DND-41 (cell line): Measurements from ENCODE around the gene NEK7.

Experiments used
- EZH2 ChIP-seq: IDR thresholded peaks from 3 replicates; pipeline ENCODE4 v1.6.1; 2012; ENCODE audit warnings: borderline replicate concordance, low read depth, mild to moderate bottlenecking, moderate library complexity, low read length, inconsistent platforms; ENCODE audit not compliant: severe bottlenecking
- TF ChIP-seq, protein P1 (sequence below): IDR thresholded peaks from 2 replicates; pipeline ENCODE4 v1.5.1; 2012; ENCODE audit warnings: borderline replicate concordance, low read length, moderate library complexity, mild to moderate bottlenecking; ENCODE audit not compliant: poor library complexity, severe bottlenecking; ENCODE audit errors: extremely low read depth

DNA sequence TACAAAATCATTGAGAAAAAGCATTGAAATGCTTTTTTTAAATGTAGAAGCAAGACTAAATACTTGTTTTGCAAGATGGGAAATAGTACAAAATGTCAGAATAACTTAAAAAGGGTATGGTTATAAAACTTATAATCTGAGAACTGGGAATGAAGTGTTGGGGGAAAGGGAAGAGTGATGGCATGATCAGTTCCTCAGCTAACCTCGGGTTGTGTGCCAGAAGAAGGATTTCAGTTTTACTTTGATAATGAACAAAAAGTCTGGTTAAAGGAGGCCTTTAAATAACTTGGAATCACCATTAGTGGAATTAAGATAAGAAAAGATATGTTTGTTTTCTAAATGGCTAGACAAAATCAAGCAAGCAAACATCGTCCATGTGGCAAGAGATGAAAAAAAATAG lies 20.7 kb downstream of the NEK7 start:
- TF ChIP-seq, protein P1, sequence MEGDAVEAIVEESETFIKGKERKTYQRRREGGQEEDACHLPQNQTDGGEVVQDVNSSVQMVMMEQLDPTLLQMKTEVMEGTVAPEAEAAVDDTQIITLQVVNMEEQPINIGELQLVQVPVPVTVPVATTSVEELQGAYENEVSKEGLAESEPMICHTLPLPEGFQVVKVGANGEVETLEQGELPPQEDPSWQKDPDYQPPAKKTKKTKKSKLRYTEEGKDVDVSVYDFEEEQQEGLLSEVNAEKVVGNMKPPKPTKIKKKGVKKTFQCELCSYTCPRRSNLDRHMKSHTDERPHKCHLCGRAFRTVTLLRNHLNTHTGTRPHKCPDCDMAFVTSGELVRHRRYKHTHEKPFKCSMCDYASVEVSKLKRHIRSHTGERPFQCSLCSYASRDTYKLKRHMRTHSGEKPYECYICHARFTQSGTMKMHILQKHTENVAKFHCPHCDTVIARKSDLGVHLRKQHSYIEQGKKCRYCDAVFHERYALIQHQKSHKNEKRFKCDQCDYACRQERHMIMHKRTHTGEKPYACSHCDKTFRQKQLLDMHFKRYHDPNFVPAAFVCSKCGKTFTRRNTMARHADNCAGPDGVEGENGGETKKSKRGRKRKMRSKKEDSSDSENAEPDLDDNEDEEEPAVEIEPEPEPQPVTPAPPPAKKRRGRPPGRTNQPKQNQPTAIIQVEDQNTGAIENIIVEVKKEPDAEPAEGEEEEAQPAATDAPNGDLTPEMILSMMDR: no peak
- TF ChIP-seq EZH2: no peak
